NB4 (cell line): ENCODE data around the gene NAALADL2.

Source experiments
- CTCF ChIP-seq: IDR thresholded peaks from one replicate; pipeline ENCODE4 v1.5.1; 2012; ENCODE audit warnings: low read depth, low read length
- MYC ChIP-seq: IDR thresholded peaks from 2 replicates; pipeline ENCODE4 v1.6.1; 2011; ENCODE audit warnings: low read depth, low read length

DNA sequence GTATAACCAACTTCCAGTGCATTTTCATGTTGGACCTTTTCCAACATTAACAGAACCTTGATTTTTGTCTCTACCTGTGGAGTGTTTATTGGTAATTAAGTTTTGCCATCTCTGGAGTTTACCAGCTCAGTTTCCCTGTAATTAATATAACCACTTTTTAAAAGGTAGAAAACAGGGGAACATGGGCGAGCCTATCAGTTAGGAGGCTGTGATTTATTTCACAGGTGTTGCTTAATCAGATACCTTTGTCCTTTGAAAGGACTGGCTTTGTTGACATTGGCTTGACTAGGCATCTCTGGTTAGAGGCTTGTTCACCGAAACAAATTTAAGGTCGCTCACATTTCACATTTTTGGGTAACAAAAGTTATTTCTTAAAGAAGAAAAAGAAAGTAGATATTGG is 622 bp downstream of the NAALADL2 start:
- TF ChIP-seq CTCF: no peak
- no peak for TF ChIP-seq MYC
